Urothelium cell line (cell line): ENCODE results near the gene PRM1.

Experiments used
- DNase-seq: peaks from one replicate; pipeline ENCODE4 v3.0.0; 2011; ENCODE audit warnings: low spot score, mixed read lengths
- FAIRE-seq: peaks from 2 replicates; lab custom pipeline; 2011; peaks lifted over from hg19 to GRCh38; lab: Jason Lieb, UNC

PRM1 gene

GRCh38 chr16:11254913-11255736 is 26.0 kb downstream of the PRM1 start:
- DNase-seq (peak; percentile 67), FAIRE-seq (no peak)

- DNase-seq (no peak), FAIRE-seq (no peak)
These were observed 26.9 kb downstream of the PRM1 start for GRCh38 chr16:11253995-11254912.

GRCh38 chr16:11253009-11253994 is 27.8 kb downstream of the PRM1 start:
- DNase-seq (no peak), FAIRE-seq (no peak)

GRCh38 chr16:11252482-11252931 is 28.6 kb downstream of the PRM1 start:
- no peak for DNase-seq
- no peak for FAIRE-seq

- FAIRE-seq (no peak), DNase-seq (peak; percentile 83)
These were observed 29.3 kb downstream of the PRM1 start for GRCh38 chr16:11251525-11252481.

GRCh38 chr16:11250786-11251524 is 30.2 kb downstream of the PRM1 start:
- FAIRE-seq (no peak), DNase-seq (no peak)

- FAIRE-seq: no peak
These were observed 30.9 kb downstream of the PRM1 start for GRCh38 chr16:11250091-11250785.

GRCh38 chr16:11249233-11250061 is 31.7 kb downstream of the PRM1 start:
- no peak for DNase-seq

More at GRCh38 chr16:11250091-11250785, 30.9 kb downstream of the PRM1 start:
- DNase-seq: no peak

GRCh38 chr16:11248133-11248532 is 33.0 kb downstream of the PRM1 start:
- no peak for DNase-seq
- FAIRE-seq: no peak

More at GRCh38 chr16:11249233-11250061, 31.7 kb downstream of the PRM1 start:
- no peak for FAIRE-seq

GRCh38 chr16:11245988-11246387 is 35.1 kb downstream of the PRM1 start:
- FAIRE-seq (no peak), DNase-seq (no peak)

- FAIRE-seq (no peak), DNase-seq (no peak)
These were observed 35.9 kb downstream of the PRM1 start for GRCh38 chr16:11245222-11245737.

GRCh38 chr16:11242658-11243057 is 38.5 kb downstream of the PRM1 start:
- DNase-seq (no peak), FAIRE-seq (no peak)

GRCh38 chr16:11241480-11242204 is 39.5 kb downstream of the PRM1 start:
- FAIRE-seq: no peak
- no peak for DNase-seq

- FAIRE-seq (no peak), DNase-seq (no peak)
These were observed 40.3 kb downstream of the PRM1 start for GRCh38 chr16:11240636-11241473.
